HEK293 (cell line): Measurements from ENCODE around the gene ATP2C1.

ENCODE experiments used
- BCL11B ChIP-seq: fragments of 450-650 bp; formaldehyde crosslinking; IDR thresholded peaks from 2 replicates; pipeline ENCODE4 v1.5.1; 2016; ENCODE audit warnings: low read depth, missing biosample characterization, missing genetic modification characterization
- KLF1 ChIP-seq: fragments of 450-650 bp; formaldehyde crosslinking; IDR thresholded peaks from 2 replicates; pipeline ENCODE4 v1.5.1; 2016; ENCODE audit warnings: missing biosample characterization, missing genetic modification characterization
- ZNF184 ChIP-seq: fragments of 450-650 bp; IDR thresholded peaks from 2 replicates; pipeline ENCODE4 v1.5.1; 2018; ENCODE audit warnings: missing biosample characterization, mild to moderate bottlenecking, missing genetic modification characterization
- ZNF600 ChIP-seq: fragments of 450-650 bp; formaldehyde crosslinking; IDR thresholded peaks from 2 replicates; pipeline ENCODE4 v1.5.1; 2016; ENCODE audit warnings: missing biosample characterization, missing genetic modification characterization
- TF ChIP-seq, protein P1 (sequence below): fragments of 450-650 bp; formaldehyde crosslinking; IDR thresholded peaks from 2 replicates; pipeline ENCODE4 v1.5.1; 2016; ENCODE audit warnings: missing biosample characterization, missing genetic modification characterization
- TF ChIP-seq, protein P2 (sequence below): fragments of 450-650 bp; formaldehyde crosslinking; IDR thresholded peaks from 2 replicates; pipeline ENCODE4 v1.5.1; 2017; ENCODE audit warnings: missing biosample characterization, missing genetic modification characterization
- TF ChIP-seq, protein P3 (sequence below): fragments of 450-650 bp; formaldehyde crosslinking; IDR thresholded peaks from 2 replicates; pipeline ENCODE4 v1.5.1; 2016; ENCODE audit warnings: missing biosample characterization, missing genetic modification characterization
- TF ChIP-seq, protein P4 (sequence below): fragments of 450-650 bp; formaldehyde crosslinking; IDR thresholded peaks from 2 replicates; pipeline ENCODE4 v1.5.1; 2016; ENCODE audit warnings: missing biosample characterization, missing genetic modification characterization
- TF ChIP-seq, protein P5 (sequence below): fragments of 450-650 bp; formaldehyde crosslinking; IDR thresholded peaks from 2 replicates; pipeline ENCODE4 v1.5.1; 2016; ENCODE audit warnings: missing biosample characterization, missing genetic modification characterization
- TF ChIP-seq, protein P6 (sequence below): fragments of 450-650 bp; IDR thresholded peaks from 2 replicates; pipeline ENCODE4 v1.5.1; 2018; ENCODE audit warnings: missing biosample characterization, missing genetic modification characterization

DNA sequence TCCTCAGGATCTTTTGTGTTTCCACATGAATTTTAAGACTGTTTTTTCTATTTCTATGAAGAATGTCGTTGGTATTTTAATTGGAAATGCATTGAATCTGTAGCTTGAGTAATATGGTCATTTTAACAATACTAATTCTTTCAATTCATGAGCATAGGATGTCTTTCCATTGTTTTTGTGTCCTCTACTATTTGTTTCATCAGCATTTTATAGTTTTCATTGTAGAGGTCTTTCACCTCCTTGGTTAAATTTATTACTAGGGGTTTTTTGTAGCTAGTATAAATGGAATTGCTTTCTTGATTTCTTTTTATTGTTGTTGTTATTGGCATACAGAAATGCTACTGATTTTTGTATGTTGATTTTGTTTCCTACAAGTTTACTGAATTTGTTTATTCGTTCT lies 17.3 kb upstream of the ATP2C1 start:
- TF ChIP-seq, protein P1, sequence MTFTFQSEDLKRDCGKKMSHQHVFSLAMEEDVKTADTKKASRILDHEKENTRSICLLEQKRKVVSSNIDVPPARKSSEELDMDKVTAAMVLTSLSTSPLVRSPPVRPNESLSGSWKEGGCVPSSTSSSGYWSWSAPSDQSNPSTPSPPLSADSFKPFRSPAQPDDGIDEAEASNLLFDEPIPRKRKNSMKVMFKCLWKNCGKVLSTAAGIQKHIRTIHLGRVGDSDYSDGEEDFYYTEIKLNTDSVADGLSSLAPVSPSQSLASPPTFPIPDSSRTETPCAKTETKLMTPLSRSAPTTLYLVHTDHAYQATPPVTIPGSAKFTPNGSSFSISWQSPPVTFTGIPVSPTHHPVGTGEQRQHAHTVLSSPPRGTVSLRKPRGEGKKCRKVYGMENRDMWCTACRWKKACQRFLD (tag by site-specific recombination), result no peak
- TF ChIP-seq, protein P2, sequence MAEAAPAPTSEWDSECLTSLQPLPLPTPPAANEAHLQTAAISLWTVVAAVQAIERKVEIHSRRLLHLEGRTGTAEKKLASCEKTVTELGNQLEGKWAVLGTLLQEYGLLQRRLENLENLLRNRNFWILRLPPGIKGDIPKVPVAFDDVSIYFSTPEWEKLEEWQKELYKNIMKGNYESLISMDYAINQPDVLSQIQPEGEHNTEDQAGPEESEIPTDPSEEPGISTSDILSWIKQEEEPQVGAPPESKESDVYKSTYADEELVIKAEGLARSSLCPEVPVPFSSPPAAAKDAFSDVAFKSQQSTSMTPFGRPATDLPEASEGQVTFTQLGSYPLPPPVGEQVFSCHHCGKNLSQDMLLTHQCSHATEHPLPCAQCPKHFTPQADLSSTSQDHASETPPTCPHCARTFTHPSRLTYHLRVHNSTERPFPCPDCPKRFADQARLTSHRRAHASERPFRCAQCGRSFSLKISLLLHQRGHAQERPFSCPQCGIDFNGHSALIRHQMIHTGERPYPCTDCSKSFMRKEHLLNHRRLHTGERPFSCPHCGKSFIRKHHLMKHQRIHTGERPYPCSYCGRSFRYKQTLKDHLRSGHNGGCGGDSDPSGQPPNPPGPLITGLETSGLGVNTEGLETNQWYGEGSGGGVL (tag by site-specific recombination), result no peak
- TF ChIP-seq ZNF184, result no peak
- TF ChIP-seq, protein P3, sequence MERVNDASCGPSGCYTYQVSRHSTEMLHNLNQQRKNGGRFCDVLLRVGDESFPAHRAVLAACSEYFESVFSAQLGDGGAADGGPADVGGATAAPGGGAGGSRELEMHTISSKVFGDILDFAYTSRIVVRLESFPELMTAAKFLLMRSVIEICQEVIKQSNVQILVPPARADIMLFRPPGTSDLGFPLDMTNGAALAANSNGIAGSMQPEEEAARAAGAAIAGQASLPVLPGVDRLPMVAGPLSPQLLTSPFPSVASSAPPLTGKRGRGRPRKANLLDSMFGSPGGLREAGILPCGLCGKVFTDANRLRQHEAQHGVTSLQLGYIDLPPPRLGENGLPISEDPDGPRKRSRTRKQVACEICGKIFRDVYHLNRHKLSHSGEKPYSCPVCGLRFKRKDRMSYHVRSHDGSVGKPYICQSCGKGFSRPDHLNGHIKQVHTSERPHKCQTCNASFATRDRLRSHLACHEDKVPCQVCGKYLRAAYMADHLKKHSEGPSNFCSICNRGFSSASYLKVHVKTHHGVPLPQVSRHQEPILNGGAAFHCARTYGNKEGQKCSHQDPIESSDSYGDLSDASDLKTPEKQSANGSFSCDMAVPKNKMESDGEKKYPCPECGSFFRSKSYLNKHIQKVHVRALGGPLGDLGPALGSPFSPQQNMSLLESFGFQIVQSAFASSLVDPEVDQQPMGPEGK, result no peak
- TF ChIP-seq, protein P4, sequence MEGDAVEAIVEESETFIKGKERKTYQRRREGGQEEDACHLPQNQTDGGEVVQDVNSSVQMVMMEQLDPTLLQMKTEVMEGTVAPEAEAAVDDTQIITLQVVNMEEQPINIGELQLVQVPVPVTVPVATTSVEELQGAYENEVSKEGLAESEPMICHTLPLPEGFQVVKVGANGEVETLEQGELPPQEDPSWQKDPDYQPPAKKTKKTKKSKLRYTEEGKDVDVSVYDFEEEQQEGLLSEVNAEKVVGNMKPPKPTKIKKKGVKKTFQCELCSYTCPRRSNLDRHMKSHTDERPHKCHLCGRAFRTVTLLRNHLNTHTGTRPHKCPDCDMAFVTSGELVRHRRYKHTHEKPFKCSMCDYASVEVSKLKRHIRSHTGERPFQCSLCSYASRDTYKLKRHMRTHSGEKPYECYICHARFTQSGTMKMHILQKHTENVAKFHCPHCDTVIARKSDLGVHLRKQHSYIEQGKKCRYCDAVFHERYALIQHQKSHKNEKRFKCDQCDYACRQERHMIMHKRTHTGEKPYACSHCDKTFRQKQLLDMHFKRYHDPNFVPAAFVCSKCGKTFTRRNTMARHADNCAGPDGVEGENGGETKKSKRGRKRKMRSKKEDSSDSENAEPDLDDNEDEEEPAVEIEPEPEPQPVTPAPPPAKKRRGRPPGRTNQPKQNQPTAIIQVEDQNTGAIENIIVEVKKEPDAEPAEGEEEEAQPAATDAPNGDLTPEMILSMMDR (tag by site-specific recombination), result no peak
- TF ChIP-seq, protein P5, sequence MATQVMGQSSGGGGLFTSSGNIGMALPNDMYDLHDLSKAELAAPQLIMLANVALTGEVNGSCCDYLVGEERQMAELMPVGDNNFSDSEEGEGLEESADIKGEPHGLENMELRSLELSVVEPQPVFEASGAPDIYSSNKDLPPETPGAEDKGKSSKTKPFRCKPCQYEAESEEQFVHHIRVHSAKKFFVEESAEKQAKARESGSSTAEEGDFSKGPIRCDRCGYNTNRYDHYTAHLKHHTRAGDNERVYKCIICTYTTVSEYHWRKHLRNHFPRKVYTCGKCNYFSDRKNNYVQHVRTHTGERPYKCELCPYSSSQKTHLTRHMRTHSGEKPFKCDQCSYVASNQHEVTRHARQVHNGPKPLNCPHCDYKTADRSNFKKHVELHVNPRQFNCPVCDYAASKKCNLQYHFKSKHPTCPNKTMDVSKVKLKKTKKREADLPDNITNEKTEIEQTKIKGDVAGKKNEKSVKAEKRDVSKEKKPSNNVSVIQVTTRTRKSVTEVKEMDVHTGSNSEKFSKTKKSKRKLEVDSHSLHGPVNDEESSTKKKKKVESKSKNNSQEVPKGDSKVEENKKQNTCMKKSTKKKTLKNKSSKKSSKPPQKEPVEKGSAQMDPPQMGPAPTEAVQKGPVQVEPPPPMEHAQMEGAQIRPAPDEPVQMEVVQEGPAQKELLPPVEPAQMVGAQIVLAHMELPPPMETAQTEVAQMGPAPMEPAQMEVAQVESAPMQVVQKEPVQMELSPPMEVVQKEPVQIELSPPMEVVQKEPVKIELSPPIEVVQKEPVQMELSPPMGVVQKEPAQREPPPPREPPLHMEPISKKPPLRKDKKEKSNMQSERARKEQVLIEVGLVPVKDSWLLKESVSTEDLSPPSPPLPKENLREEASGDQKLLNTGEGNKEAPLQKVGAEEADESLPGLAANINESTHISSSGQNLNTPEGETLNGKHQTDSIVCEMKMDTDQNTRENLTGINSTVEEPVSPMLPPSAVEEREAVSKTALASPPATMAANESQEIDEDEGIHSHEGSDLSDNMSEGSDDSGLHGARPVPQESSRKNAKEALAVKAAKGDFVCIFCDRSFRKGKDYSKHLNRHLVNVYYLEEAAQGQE, result no peak
- no peak for TF ChIP-seq ZNF600
- TF ChIP-seq, protein P6, sequence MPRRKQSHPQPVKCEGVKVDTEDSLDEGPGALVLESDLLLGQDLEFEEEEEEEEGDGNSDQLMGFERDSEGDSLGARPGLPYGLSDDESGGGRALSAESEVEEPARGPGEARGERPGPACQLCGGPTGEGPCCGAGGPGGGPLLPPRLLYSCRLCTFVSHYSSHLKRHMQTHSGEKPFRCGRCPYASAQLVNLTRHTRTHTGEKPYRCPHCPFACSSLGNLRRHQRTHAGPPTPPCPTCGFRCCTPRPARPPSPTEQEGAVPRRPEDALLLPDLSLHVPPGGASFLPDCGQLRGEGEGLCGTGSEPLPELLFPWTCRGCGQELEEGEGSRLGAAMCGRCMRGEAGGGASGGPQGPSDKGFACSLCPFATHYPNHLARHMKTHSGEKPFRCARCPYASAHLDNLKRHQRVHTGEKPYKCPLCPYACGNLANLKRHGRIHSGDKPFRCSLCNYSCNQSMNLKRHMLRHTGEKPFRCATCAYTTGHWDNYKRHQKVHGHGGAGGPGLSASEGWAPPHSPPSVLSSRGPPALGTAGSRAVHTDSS (tag by site-specific recombination), result no peak
- TF ChIP-seq KLF1 (tag by site-specific recombination), result no peak
- TF ChIP-seq BCL11B, result no peak
